B cell (primary cell): ENCODE results near the gene NXNL2. TPM values are rescaled to one million over a fixed set of nuclear protein-coding genes. Genes with fewer than 3 reads are reported as not detected.

Source experiments
- ATAC-seq: fragments of 200-7000 bp; cut with Tn5 transposase; one replicate; pipeline ENCODE4 v1.10.0; 2021; ENCODE audit warnings: low read depth, mild to moderate bottlenecking, moderate number of reproducible peaks, moderate library complexity
- CTCF ChIA-PET: fragments of 350-600 bp; sonication (Branson Sonifier 250); formaldehyde crosslinking; loops from one replicate; lab custom pipeline; 2021; ENCODE audit warnings: antibody characterized with exemption, inconsistent platforms; lab: Charles Lee
- POLR2A ChIA-PET: fragments of 350-600 bp; sonication (Branson Sonifier 250); formaldehyde crosslinking; loops from one replicate; lab custom pipeline; 2021; ENCODE audit warnings: antibody characterized with exemption; lab: Charles Lee
- DNase-seq: peaks from one replicate; pipeline ENCODE4 v3.0.0; 2013
- H2AFZ ChIP-seq: 2 replicates; pipeline ENCODE4 v1.6.1; 2012; ENCODE audit warnings: mild to moderate bottlenecking, low read depth, low read length; ENCODE audit not compliant: insufficient read depth, poor library complexity, severe bottlenecking
- H3K27ac ChIP-seq, 2 donors: 1 replicate in 1 of 2; 2 replicates in 1 of 2; pipeline ENCODE4 v1.5.1; 2012 to 2013; ENCODE audit warnings: low read length in 2 of 2, mild to moderate bottlenecking in 2 of 2, moderate library complexity in 1 of 2
- H3K27me3 ChIP-seq, 4 experiments: fragments of 200-600 bp in 1 of 4; sonication (generic) in 1 of 4; replicated peaks in 1 of 4; 1 replicate in 2 of 4; 2 replicates in 2 of 4; pipeline versions ENCODE4 v1.6.1 to v1.7.0; 2013 to 2016; ENCODE audit warnings: low read length in 3 of 4, mild to moderate bottlenecking in 2 of 4, mixed read lengths in 1 of 4, moderate library complexity in 1 of 4; ENCODE audit not compliant: insufficient read depth in 4 of 4, control insufficient read depth in 3 of 4; ENCODE audit errors: control extremely low read depth in 1 of 4
- H3K36me3 ChIP-seq, 2 experiments: replicated peaks in 1 of 2; 1 replicate in 1 of 2; 2 replicates in 1 of 2; pipeline versions ENCODE4 v1.6.1 to v1.7.1; 2013; ENCODE audit warnings: low read length in 1 of 2; ENCODE audit not compliant: insufficient read depth in 2 of 2, control insufficient read depth in 1 of 2; ENCODE audit errors: control extremely low read depth in 1 of 2, extremely low read depth in 1 of 2
- H3K4me1 ChIP-seq, 2 donors: fragments of 200-600 bp in 1 of 2; sonication (generic) in 1 of 2; 1 replicate in 1 of 2; 2 replicates in 1 of 2; pipeline versions ENCODE4 v1.5.1 to v1.6.1; 2013 to 2017; ENCODE audit warnings: low read length in 2 of 2; ENCODE audit not compliant: control insufficient read depth in 2 of 2, insufficient read depth in 2 of 2
- H3K4me2 ChIP-seq: replicated peaks from 2 replicates; pipeline ENCODE3; 2012; ENCODE audit warnings: mild to moderate bottlenecking, low read depth, low read length; ENCODE audit not compliant: poor library complexity, severe bottlenecking
- H3K4me3 ChIP-seq, 5 experiments: fragments of 200-600 bp in 1 of 5; sonication (generic) in 1 of 5; 1 replicate in 3 of 5; 2 replicates in 2 of 5; pipeline versions ENCODE4 v1.5.1 to v1.7.0; 2011 to 2016; ENCODE audit warnings: low read length in 4 of 5, mild to moderate bottlenecking in 4 of 5, low read depth in 2 of 5, control low read depth in 1 of 5, moderate library complexity in 1 of 5; ENCODE audit not compliant: insufficient read depth in 1 of 5; ENCODE audit errors: control extremely low read depth in 1 of 5, extremely low read depth in 1 of 5
- H3K79me2 ChIP-seq: fragments of 200-600 bp; sonication (generic); one replicate; pipeline ENCODE4 v1.6.0; 2016; ENCODE audit warnings: low read length; ENCODE audit not compliant: control insufficient read depth, insufficient read depth
- H3K9ac ChIP-seq: fragments of 200-600 bp; sonication (generic); 2 replicates; pipeline ENCODE4 v1.6.1; 2017; ENCODE audit warnings: mild to moderate bottlenecking, low read length, moderate library complexity
- H3K9me3 ChIP-seq, 3 donors: one replicate each; pipeline versions ENCODE4 v1.6.1 to v1.7.1; 2013; ENCODE audit warnings: low read length in 2 of 3; ENCODE audit not compliant: control insufficient read depth in 2 of 3, insufficient read depth in 1 of 3; ENCODE audit errors: control extremely low read depth in 1 of 3
- H4K20me1 ChIP-seq: 2 replicates; pipeline ENCODE4 v1.6.0; 2012; ENCODE audit warnings: mild to moderate bottlenecking, low read length; ENCODE audit not compliant: insufficient read depth, control insufficient read depth, poor library complexity, severe bottlenecking
- H3K27ac Mint-ChIP-seq: one replicate; pipeline ENCODE4 v1.8.0; 2021; ENCODE audit warnings: mixed read lengths
- H3K27me3 Mint-ChIP-seq: one replicate; pipeline ENCODE4 v1.8.0; 2021; ENCODE audit warnings: mixed read lengths
- H3K4me1 Mint-ChIP-seq: one replicate; pipeline ENCODE4 v1.8.0; 2021; ENCODE audit warnings: mixed read lengths
- H3K4me3 Mint-ChIP-seq: one replicate; pipeline ENCODE4 v1.8.0; 2021; ENCODE audit warnings: mixed read lengths
- H3K9me3 Mint-ChIP-seq: one replicate; pipeline ENCODE4 v1.8.0; 2022; ENCODE audit warnings: mixed read lengths; ENCODE audit not compliant: insufficient read depth
- CTCF ChIP-seq: fragments of 200-600 bp; IDR thresholded peaks from one replicate; pipeline ENCODE4 v1.8.0; 2022; ENCODE audit warnings: antibody characterized with exemption, mild to moderate bottlenecking
- EZH2 ChIP-seq: IDR thresholded peaks from 2 replicates; pipeline ENCODE4 v1.6.1; 2012; ENCODE audit warnings: borderline replicate concordance, low read depth, mild to moderate bottlenecking, moderate library complexity, low read length; ENCODE audit not compliant: insufficient read depth, poor library complexity, severe bottlenecking
- WGBS: methylation state at CpG from one replicate; pipeline ENCODE4 v1.1.5; 2013; ENCODE audit warnings: missing lambda C conversion rate; ENCODE audit not compliant: insufficient coverage; 5-methylcytosine and 5-hydroxymethylcytosine counted together
- intact Hi-C: fragments of 100-400 bp; cut with micrococcal nuclease; formaldehyde crosslinking; loops from one replicate; pipeline ENCODE4 v1.10.0; 2022
- polyA plus RNA-seq: library from polyadenylated mRNA; depleted of rRNA; stranded (reverse); fragments of >200 nt; gene quantifications from 2 replicates; pipeline ENCODE4 v1.2.3, GENCODE V29; 2012
- total RNA-seq, 2 donors: library from RNA; stranded (reverse); fragments of 120-200 nt in 1 of 2; gene quantifications; 1 replicate in 1 of 2; 2 replicates in 1 of 2; pipeline versions ENCODE4 v1.2.3 to v1.2.4, GENCODE V29; 2013 to 2022

Gene NXNL2
- total and polyA plus RNA-seq, 2 donors (not counting 1 experiment from before 2014, with no cell fraction given): not detected

GRCh38 chr9:88511906-88512305, 23.1 kb upstream of the NXNL2 start:
- intact Hi-C loops: no loop called here
- Histone ChIP-seq H3K4me2 (no peak overlapping the region), H3K4me1 (no peaks in the 10 kb centered on the region), H2AFZ (no peak overlapping the region), H3K27me3 (no peaks in the 10 kb centered on the region), H3K4me3 (no peak overlapping the region), H3K27ac (no peak overlapping the region), H3K9ac (no peak overlapping the region), H3K36me3 (no peaks in the 10 kb centered on the region), H4K20me1 (no peaks in the 10 kb centered on the region), H3K9me3 (peaks cover 0 to 8% (median 0%) of the 10 kb centered on the region in 3 donors), H3K79me2 (no peaks in the 10 kb centered on the region)
- Mint-ChIP-seq H3K27me3 (no peaks in the 10 kb centered on the region), H3K4me1 (no peaks in the 10 kb centered on the region), H3K9me3 (peaks cover 4% of the 10 kb centered on the region), H3K27ac (no peak overlapping the region), H3K4me3 (no peak overlapping the region)
- POLR2A ChIA-PET: no interaction called here
- DNase-seq: no peak
- no peak for ATAC-seq
- WGBS: 88% methylated on average over 4 of the region's 4 CpGs
- TF ChIP-seq CTCF (no peak), EZH2 (no peak)
- CTCF ChIA-PET: no interaction called here

GRCh38 chr9:88514247-88514646, 20.7 kb upstream of the NXNL2 start:
- Histone ChIP-seq H3K4me2 (no peak overlapping the region), H3K4me3 (no peak overlapping the region), H4K20me1 (no peaks in the 10 kb centered on the region), H3K27me3 (no peaks in the 10 kb centered on the region), H3K27ac (no peak overlapping the region), H2AFZ (no peak overlapping the region), H3K36me3 (no peaks in the 10 kb centered on the region), H3K9me3 (peaks cover 0 to 8% (median 0%) of the 10 kb centered on the region in 3 donors), H3K9ac (no peak overlapping the region), H3K4me1 (no peaks in the 10 kb centered on the region), H3K79me2 (no peaks in the 10 kb centered on the region)
- Mint-ChIP-seq H3K4me1 (no peaks in the 10 kb centered on the region), H3K27ac (no peak overlapping the region), H3K4me3 (no peak overlapping the region), H3K27me3 (no peaks in the 10 kb centered on the region), H3K9me3 (peaks cover 5% of the 10 kb centered on the region)
- ChIA-PET POLR2A (no interaction called here), CTCF (no interaction called here)
- intact Hi-C loops: no loop called here
- 87% methylated on average over 6 of the region's 6 CpGs for WGBS
- DNase-seq (no peak), ATAC-seq (no peak)
- TF ChIP-seq CTCF (no peak), EZH2 (no peak)
